K562 (cell line): ENCODE results near the gene CHD5. TPM values are rescaled to one million over a fixed set of nuclear protein-coding genes. Genes with fewer than 3 reads are reported as not detected.

ENCODE experiments used
- ATAC-seq: fragments of 200-7000 bp; cut with Tn5 transposase; 3 replicates; pipeline ENCODE4 v1.9.1; 2020; ENCODE audit warnings: moderate library complexity
- BruUV-seq: library from RNA; stranded (reverse); fragments of 400-500 nt; replicated peaks from 2 replicates; lab custom pipeline; 2021; lab: Mats Ljungman, UMichigan
- CTCF ChIA-PET: fragments of 300-600 bp; formaldehyde crosslinking; extraction: SDS; loops from one replicate; lab custom pipeline; 2021; ENCODE audit warnings: low intra/inter-chr PET ratio; lab: Yijun Ruan, JAX
- POLR2A ChIA-PET: fragments of 300-600, 350-650 bp; sonication (Branson Sonifier 250); formaldehyde crosslinking; extraction: SDS; loops from one replicate; lab custom pipeline; 2021; ENCODE audit warnings: antibody characterized with exemption, inconsistent platforms; lab: Yijun Ruan, JAX
- DNase-seq, 4 experiments: peaks; one replicate each; pipeline versions ENCODE4 v3.0.0 to v3.0.0-alpha.2; 2011 to 2018; ENCODE audit warnings: low spot score in 3 of 4, mixed read lengths in 3 of 4; ENCODE audit errors: extremely low read depth in 1 of 4
- FAIRE-seq: peaks from 2 replicates; lab custom pipeline; 2011; peaks lifted over from hg19 to GRCh38; lab: Jason Lieb, UNC
- H2AFZ ChIP-seq: 2 replicates; pipeline ENCODE4 v1.6.0; 2011; ENCODE audit warnings: low read depth, low read length, control low read depth, inconsistent platforms
- H3K27ac ChIP-seq: fragments of 200-600 bp; 3 replicates; pipeline ENCODE4 v1.8.0; 2011; ENCODE audit warnings: low read depth, mild to moderate bottlenecking, control low read depth, inconsistent platforms, low read length, moderate library complexity, mixed read lengths; ENCODE audit errors: extremely low read depth
- H3K27me3 ChIP-seq, 2 experiments: fragments of 300-600 bp in 1 of 2; 2 replicates in 1 of 2; 3 replicates in 1 of 2; pipeline versions ENCODE4 v1.6.0 to v1.8.0; 2011; ENCODE audit warnings: inconsistent platforms in 2 of 2, low read length in 2 of 2, mild to moderate bottlenecking in 1 of 2, mixed read lengths in 1 of 2, moderate library complexity in 1 of 2; ENCODE audit not compliant: control insufficient read depth in 2 of 2, insufficient read depth in 2 of 2
- H3K36me3 ChIP-seq: fragments of 300-600 bp; 3 replicates; pipeline ENCODE4 v1.8.0; 2011; ENCODE audit warnings: mild to moderate bottlenecking, low read length, inconsistent platforms; ENCODE audit not compliant: control insufficient read depth, insufficient read depth
- H3K4me1 ChIP-seq, 2 experiments: fragments of 200-600 bp in 1 of 2; replicated peaks in 1 of 2; 2 replicates in 1 of 2; 3 replicates in 1 of 2; pipeline versions ENCODE4 v1.5.1 to v1.8.0; 2011; ENCODE audit warnings: inconsistent platforms in 2 of 2, low read length in 2 of 2, mild to moderate bottlenecking in 1 of 2, mixed read lengths in 1 of 2, moderate library complexity in 1 of 2; ENCODE audit not compliant: control insufficient read depth in 2 of 2, insufficient read depth in 2 of 2
- H3K4me2 ChIP-seq: 2 replicates; pipeline ENCODE4 v1.6.1; 2011; ENCODE audit warnings: low read length, control low read depth, inconsistent platforms, mixed read lengths; ENCODE audit not compliant: insufficient read depth
- H3K4me3 ChIP-seq: fragments of 200-600 bp; sonication (generic), shearing (Covaris generic); 2 replicates; pipeline ENCODE4 v1.5.1; 2016; ENCODE audit warnings: control low read depth, inconsistent platforms
- H3K79me2 ChIP-seq: fragments of 200-600 bp; 3 replicates; pipeline ENCODE4 v1.8.0; 2011; ENCODE audit warnings: low read length, inconsistent platforms; ENCODE audit not compliant: control insufficient read depth, insufficient read depth
- H3K9ac ChIP-seq, 2 experiments: 2 replicates each; pipeline versions ENCODE4 v1.6.0 to v1.6.1; 2011; ENCODE audit warnings: low read depth in 2 of 2, low read length in 2 of 2, control low read depth in 1 of 2, inconsistent platforms in 1 of 2, mild to moderate bottlenecking in 1 of 2, mixed read lengths in 1 of 2; ENCODE audit not compliant: insufficient read depth in 1 of 2
- H3K9me1 ChIP-seq: one replicate; pipeline ENCODE4 v1.6.0; 2011; ENCODE audit warnings: inconsistent platforms, mild to moderate bottlenecking, low read length, moderate library complexity; ENCODE audit not compliant: control insufficient read depth, insufficient read depth
- H3K9me3 ChIP-seq: replicated peaks from 2 replicates; pipeline ENCODE4 v1.5.1; 2011; ENCODE audit warnings: low read depth, low read length, inconsistent platforms; ENCODE audit not compliant: control insufficient read depth, insufficient read depth
- H4K20me1 ChIP-seq: replicated peaks from 2 replicates; pipeline ENCODE4 v1.6.1; 2011; ENCODE audit warnings: low read length, inconsistent platforms, mixed read lengths; ENCODE audit not compliant: control insufficient read depth, insufficient read depth
- KAT8 ChIP-seq: fragments of 450-650 bp; IDR thresholded peaks from 2 replicates; pipeline ENCODE4 v1.6.1; 2016; ENCODE audit warnings: low read depth, mild to moderate bottlenecking
- POLR2AphosphoS5 ChIP-seq: IDR thresholded peaks from 2 replicates; pipeline ENCODE4 v1.6.1; 2011; ENCODE audit warnings: mild to moderate bottlenecking, low read depth, low read length, moderate library complexity; ENCODE audit not compliant: control insufficient read depth, insufficient read depth
- ZNF311 ChIP-seq: fragments of 250-450 bp; sonication (Bioruptor Pico); IDR thresholded peaks from 2 replicates; pipeline ENCODE4 v1.4.0; 2020; ENCODE audit warnings: mild to moderate bottlenecking, moderate library complexity
- WGBS: fragments of 100-300 bp; shearing (Covaris generic); methylation state at CpG from one replicate; pipeline ENCODE4 v1.1.6; 2016; ENCODE audit warnings: low coverage, mixed read lengths; ENCODE audit not compliant: insufficient coverage; ENCODE audit errors: missing lambda C conversion rate; 5-methylcytosine and 5-hydroxymethylcytosine counted together
- in situ Hi-C: fragments of 300-500 bp; cut with MboI; formaldehyde crosslinking; loops from 4 replicates; pipeline ENCODE4 v1.15.0; 2018; ENCODE audit warnings: inconsistent platforms, mixed read lengths
- intact Hi-C: fragments of 100-400 bp; cut with micrococcal nuclease; formaldehyde crosslinking; loops from 2 replicates; pipeline ENCODE4 v1.14.2; 2022
- polyA plus RNA-seq, 8 experiments: library from polyadenylated mRNA; depleted of rRNA in 4 of 8; stranded (reverse) in 5 of 8; unstranded in 3 of 8; fragments of >200 nt; fragmentation: Nextera tagmentation in 2 of 8; fragmentation: Illumina TruSeq in 1 of 8; extraction: Ambion mirVana in 2 of 8; extraction: Trizol in 1 of 8; gene quantifications; 2 replicates each; pipeline versions ENCODE4 v1.2.1 to v1.2.3, GENCODE V29; 2011 to 2014; ENCODE audit warnings: inconsistent platforms in 1 of 8, missing spikeins in 1 of 8
- total RNA-seq, 7 experiments: library from RNA; depleted of rRNA in 6 of 7; stranded (reverse); fragments of >200 nt in 6 of 7; fragmentation: Illumina TruSeq in 2 of 7; extraction: Trizol in 2 of 7; gene quantifications; 2 replicates each; pipeline versions ENCODE4 v1.2.1 to v1.2.3, GENCODE V29; 2011 to 2021; ENCODE audit warnings: low replicate concordance in 1 of 7
- TF ChIP-seq, protein P1 (sequence below): fragments of 450-650 bp; IDR thresholded peaks from one replicate; pipeline ENCODE4 v1.6.1; 2018; ENCODE audit warnings: mild to moderate bottlenecking, moderate library complexity; ENCODE audit not compliant: partially characterized antibody
- TF ChIP-seq, protein P2 (sequence below), 3 experiments: fragments of 200-800 bp in 1 of 3; sonication (Bioruptor generic) in 1 of 3; sonication (generic) in 1 of 3; formaldehyde crosslinking in 1 of 3; IDR thresholded peaks; 2 replicates each; pipeline versions ENCODE4 v1.6.1 to v1.8.0; 2016 to 2022; ENCODE audit warnings: mild to moderate bottlenecking in 2 of 3, missing compliant biosample characterization in 2 of 3, missing genetic modification characterization in 2 of 3, missing genetic modification reagents in 1 of 3
- TF ChIP-seq, protein P3 (sequence below): fragments of 250-450 bp; sonication (Bioruptor Pico); IDR thresholded peaks from 2 replicates; pipeline ENCODE4 v1.4.0; 2020; ENCODE audit warnings: mild to moderate bottlenecking, moderate library complexity

The CHD5 gene
- total and polyA plus RNA-seq, 9 of the 15 experiments (the other 6 are each of a cell fraction or from before 2014, with no cell fraction given) = 0.03 to 0.52 (median 0.11) TPM; not detected in 2

DNA sequence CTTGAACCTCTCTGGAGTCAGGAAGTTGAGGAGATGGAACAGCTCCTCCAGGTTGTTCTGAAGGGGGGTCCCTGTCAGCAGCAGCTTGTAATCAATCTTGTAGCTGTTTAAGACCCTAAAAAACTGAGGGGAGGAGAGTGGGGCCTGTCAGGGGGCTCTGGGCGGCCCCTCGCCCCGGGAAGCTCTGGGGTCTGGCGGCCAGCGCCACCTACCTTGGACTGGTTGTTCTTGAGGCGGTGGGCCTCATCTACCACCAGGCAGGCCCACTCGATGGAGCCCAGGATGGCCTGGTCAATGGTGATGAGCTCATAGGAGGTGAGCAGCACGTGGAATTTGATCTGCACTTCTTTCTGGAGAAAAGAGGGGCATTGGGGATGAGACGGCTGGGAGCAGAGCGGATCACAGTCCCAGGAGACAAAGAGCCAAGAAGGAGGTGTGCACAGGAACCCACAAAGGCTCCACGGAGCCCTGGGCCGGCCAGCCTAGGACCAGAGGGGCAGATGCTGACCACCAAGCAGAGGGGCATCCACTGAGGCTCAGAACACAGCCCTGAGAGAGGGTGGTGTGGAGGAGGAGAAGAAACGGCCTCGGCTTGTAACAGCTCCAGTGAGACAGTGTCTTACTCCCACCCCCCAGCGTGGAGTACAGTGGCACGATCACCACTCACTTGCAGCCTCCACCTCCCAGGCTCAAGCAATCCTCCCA lies 43.5 kb downstream of the CHD5 start:
- Histone ChIP-seq H3K36me3 (no peaks in the 10 kb centered on the region), H3K9me3 (peaks cover 7% of the 10 kb centered on the region; the same call in 1 of the 2 replicates), H3K9me1 (no peaks in the 10 kb centered on the region), H3K4me3 (no peak overlapping the region), H4K20me1 (peaks cover 17% of the 10 kb centered on the region), H3K79me2 (no peaks in the 10 kb centered on the region), H3K27me3 (peaks cover 63 to 83% of the 10 kb centered on the region in 2 experiments), H3K27ac (no peak overlapping the region), H3K4me2 (no peak overlapping the region), H2AFZ (no peak overlapping the region), H3K4me1 (peaks cover 0 to 7% of the 10 kb centered on the region in 2 experiments; a peak in 2 of 5 replicates), H3K9ac (no peak overlapping the region)
- no TSS peak for BruUV-seq
- ChIA-PET POLR2A (no interaction called here), CTCF (interaction anchor here (0.9 kb wide), 1 partner anchor 62 kb away, joined by 3 read pairs; no protein-coding TSS in a partner anchor)
- ATAC-seq = no peak
- intact Hi-C loops = no loop called here
- in situ Hi-C loops = no loop called here
- TF ChIP-seq ZNF311 (no peak), POLR2AphosphoS5 (no peak), KAT8 (no peak)
- TF ChIP-seq, protein P1, sequence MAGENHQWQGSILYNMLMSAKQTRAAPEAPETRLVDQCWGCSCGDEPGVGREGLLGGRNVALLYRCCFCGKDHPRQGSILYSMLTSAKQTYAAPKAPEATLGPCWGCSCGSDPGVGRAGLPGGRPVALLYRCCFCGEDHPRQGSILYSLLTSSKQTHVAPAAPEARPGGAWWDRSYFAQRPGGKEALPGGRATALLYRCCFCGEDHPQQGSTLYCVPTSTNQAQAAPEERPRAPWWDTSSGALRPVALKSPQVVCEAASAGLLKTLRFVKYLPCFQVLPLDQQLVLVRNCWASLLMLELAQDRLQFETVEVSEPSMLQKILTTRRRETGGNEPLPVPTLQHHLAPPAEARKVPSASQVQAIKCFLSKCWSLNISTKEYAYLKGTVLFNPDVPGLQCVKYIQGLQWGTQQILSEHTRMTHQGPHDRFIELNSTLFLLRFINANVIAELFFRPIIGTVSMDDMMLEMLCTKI = no peak
- TF ChIP-seq, protein P2, sequence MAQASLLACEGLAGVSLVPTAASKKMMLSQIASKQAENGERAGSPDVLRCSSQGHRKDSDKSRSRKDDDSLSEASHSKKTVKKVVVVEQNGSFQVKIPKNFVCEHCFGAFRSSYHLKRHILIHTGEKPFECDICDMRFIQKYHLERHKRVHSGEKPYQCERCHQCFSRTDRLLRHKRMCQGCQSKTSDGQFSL (CRISPR knock-in tag; IDR thresholded peaks at IDR 0.05) = no peak
- TF ChIP-seq, protein P2 (tag; IDR thresholded peaks at IDR 0.05) = no peak
- TF ChIP-seq, protein P3, sequence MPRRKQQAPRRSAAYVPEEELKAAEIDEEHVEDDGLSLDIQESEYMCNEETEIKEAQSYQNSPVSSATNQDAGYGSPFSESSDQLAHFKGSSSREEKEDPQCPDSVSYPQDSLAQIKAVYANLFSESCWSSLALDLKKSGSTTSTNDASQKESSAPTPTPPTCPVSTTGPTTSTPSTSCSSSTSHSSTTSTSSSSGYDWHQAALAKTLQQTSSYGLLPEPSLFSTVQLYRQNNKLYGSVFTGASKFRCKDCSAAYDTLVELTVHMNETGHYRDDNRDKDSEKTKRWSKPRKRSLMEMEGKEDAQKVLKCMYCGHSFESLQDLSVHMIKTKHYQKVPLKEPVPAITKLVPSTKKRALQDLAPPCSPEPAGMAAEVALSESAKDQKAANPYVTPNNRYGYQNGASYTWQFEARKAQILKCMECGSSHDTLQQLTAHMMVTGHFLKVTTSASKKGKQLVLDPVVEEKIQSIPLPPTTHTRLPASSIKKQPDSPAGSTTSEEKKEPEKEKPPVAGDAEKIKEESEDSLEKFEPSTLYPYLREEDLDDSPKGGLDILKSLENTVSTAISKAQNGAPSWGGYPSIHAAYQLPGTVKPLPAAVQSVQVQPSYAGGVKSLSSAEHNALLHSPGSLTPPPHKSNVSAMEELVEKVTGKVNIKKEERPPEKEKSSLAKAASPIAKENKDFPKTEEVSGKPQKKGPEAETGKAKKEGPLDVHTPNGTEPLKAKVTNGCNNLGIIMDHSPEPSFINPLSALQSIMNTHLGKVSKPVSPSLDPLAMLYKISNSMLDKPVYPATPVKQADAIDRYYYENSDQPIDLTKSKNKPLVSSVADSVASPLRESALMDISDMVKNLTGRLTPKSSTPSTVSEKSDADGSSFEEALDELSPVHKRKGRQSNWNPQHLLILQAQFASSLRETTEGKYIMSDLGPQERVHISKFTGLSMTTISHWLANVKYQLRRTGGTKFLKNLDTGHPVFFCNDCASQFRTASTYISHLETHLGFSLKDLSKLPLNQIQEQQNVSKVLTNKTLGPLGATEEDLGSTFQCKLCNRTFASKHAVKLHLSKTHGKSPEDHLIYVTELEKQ (CRISPR knock-in tag) = no peak
- FAIRE-seq = no peak
- no peak for DNase-seq
- WGBS = 1% methylated on average over 16 of the region's 16 CpGs
